GM18870 (cell line): ENCODE data around the gene PCDHGA8.
"Not testable (repeated sequence)": the region's sequence is repeated elsewhere in the genome, so short reads cannot be mapped to it uniquely, and the experiment has no call there.

Experiments
- ATAC-seq: cut with Tn5 transposase; IDR thresholded peaks from one replicate; pipeline ENCODE4 v1.9.1; 2021; ENCODE audit warnings: moderate library complexity; ENCODE audit not compliant: unreplicated experiment

Gene PCDHGA8

DNA sequence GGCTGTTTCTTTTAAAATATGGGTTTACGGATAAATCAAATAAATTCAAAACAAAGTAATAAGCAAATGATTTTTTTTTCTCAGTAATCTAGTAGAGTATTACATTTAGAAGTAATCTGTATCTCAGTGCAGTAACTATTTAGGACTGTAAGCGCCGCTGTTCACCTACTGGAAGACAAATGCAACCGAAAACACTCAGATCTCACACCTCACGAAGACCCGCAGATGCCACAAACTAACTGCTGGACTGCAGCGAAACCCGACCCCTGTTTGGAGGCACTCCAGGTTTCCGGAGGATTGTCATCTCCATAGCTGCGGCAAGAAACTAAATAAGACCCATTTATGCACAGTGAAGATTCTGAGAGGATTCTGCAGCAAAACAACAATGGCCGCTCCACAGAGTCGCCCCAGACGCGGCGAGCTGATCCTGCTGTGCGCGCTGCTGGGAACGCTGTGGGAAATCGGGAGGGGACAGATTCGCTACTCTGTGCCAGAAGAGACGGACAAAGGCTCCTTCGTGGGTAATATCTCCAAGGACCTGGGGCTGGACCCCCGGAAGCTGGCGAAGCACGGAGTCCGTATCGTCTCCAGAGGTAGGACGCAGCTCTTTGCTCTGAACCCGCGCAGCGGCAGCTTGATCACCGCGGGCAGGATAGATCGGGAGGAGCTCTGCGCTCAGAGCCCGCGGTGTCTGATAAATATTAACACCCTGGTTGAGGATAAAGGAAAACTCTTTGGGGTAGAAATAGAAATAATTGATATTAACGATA lies at the start of gene PCDHGA8:
PCDHGA8 (plus strand) TSS at position 205 of the 770 bp plus-strand sequence; CDS start at position 386, 181 bp downstream.
- no peak for ATAC-seq

DNA sequence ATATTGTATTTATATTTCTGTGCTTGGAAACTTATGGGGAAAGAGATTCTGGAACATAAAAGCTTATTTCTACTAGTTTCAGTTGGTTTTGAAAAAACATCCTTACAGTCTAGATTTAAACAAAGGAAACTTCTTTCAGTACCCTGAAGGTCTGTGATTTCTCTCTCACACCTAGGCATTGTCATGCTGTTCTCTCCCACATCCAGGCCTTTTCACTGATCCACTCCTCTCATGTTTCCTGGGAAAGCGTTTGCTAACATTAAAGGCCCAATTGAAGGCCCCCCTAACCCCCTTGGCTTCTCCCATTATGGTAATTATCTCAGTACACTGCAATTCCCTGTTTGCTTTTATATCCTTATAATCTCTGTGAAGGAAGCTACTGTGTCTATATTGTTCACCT lies 49.7 kb upstream of the PCDHGA8 start:
- no peak for ATAC-seq

DNA sequence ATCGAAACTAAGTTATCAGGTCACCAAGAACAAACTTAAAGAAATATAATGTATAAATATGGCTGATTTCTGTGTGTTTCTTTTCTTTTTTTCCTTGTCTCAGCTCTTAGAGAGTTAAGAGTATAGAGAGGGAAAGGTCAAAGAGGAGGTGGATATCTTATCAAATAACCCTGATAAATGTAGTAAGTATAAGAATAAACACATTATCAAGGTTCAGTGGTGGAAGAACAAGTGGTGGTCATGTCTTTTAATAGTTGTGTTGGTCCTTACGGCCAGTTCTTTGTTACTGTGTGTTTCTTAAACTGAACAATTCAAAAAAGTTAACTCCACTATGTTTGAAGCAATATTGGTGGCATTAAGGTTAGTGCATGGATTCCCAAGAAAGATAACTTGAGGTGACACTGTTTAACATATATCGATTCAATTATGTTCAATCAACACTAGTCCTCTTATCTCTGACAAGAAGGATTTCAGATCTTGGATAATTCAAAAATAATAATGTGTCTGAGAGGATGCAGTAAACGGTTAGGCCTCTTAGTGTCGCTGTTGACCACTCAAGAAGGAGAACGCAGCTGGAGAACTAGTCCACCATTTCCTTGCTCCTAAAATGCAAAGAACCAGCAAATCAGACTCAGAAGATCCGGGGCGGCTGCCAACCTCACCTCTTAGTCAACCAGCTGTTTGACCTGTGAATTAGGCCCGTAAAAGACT lies 49.0 kb upstream of the PCDHGA8 start, which contains the start of gene PCDHGA3:
PCDHGA3 (plus strand) TSS at position 588 of the 711 bp plus-strand sequence. CDS start 205 bp downstream, outside the sequence.
- ATAC-seq = no peak

DNA sequence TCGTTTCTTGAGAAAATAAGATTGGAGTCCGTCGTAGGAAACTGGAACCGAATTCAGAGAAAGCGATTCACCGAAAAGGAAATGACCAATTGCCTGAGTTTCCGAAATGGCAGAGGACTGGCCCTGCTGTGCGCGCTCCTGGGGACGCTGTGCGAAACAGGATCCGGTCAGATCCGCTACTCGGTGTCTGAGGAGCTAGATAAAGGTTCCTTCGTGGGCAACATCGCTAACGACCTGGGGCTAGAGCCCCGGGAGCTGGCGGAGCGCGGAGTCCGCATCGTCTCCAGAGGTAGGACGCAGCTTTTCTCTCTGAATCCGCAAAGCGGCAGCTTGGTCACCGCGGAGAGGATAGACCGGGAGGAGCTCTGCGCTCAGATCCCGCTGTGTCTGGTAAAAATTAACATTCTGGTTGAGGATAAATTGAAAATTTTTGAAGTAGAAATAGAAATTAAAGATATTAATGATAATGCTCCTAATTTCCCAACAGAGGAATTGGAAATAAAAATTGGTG lies 48.4 kb upstream of the PCDHGA8 start:
- ATAC-seq = no peak

DNA sequence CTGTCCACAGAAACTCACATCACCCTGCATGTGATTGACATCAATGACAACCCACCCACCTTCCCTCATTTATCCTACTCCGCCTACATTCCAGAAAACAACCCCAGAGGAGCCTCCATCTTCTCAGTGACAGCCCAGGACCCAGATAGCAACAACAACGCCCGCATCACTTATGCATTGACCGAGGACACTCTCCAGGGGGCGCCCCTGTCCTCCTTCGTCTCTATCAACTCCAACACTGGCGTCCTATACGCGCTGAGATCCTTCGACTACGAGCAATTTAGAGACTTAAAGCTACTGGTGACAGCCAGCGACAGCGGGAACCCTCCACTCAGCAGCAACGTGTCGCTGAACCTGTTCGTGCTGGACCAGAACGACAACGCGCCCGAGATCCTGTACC lies 47.1 kb upstream of the PCDHGA8 start:
- no peak for ATAC-seq

DNA sequence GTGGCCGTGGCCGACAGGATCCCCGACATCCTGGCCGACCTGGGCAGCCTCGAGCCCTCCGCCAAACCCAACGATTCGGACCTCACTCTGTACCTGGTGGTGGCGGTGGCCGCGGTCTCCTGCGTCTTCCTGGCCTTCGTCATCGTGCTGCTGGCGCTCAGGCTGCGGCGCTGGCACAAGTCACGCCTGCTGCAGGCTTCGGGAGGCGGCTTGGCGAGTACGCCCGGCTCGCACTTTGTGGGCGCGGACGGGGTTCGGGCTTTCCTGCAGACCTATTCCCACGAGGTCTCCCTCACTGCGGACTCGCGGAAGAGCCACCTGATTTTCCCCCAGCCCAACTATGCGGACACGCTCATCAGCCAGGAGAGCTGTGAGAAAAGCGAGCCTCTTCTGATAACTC lies 46.4 kb upstream of the PCDHGA8 start:
- ATAC-seq = not testable (repeated sequence)

DNA sequence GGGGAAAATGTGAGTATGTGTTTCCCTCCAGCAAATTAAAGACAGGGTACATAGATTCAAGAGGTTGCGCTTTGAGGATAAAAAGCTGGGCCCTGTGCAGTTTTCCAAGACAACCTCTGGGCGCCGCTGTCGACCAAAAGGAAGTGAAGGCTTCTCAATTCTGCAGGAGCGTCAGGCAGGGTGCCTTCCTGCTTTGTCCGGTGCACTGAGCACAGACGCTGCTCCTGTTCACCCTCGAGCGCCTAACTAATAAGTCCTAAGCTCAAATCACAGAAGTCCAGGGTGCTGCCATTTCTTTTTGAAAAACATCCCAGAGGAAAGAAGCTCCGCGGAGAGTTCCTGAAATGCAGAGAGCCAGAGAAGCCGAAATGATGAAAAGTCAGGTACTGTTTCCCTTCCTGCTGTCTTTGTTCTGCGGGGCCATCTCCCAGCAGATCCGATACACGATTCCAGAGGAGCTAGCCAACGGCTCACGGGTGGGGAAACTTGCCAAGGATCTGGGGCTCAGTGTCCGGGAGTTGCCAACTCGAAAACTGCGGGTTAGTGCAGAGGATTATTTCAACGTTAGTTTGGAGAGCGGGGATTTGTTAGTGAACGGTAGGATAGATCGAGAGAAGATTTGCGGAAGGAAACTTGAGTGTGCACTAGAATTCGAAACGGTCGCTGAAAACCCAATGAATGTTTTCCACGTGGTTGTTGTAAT lies 42.4 kb upstream of the PCDHGA8 start, which contains the start of gene PCDHGB1:
PCDHGB1 (plus strand) TSS at position 183 of the 703 bp plus-strand sequence; CDS start at position 345, 162 bp downstream.
- no peak for ATAC-seq

DNA sequence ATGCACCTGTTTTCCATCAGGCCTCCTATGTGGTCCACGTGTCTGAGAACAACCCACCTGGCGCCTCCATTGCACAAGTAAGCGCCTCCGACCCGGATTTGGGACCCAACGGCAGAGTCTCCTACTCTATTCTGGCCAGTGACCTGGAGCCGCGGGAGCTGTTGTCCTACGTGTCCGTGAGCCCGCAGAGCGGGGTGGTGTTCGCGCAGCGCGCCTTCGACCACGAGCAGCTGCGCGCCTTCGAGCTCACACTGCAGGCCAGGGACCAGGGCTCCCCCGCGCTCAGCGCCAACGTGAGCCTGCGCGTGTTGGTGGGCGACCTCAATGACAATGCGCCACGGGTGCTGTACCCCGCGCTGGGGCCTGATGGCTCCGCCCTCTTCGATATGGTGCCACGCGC lies 40.8 kb upstream of the PCDHGA8 start:
- ATAC-seq = no peak

DNA sequence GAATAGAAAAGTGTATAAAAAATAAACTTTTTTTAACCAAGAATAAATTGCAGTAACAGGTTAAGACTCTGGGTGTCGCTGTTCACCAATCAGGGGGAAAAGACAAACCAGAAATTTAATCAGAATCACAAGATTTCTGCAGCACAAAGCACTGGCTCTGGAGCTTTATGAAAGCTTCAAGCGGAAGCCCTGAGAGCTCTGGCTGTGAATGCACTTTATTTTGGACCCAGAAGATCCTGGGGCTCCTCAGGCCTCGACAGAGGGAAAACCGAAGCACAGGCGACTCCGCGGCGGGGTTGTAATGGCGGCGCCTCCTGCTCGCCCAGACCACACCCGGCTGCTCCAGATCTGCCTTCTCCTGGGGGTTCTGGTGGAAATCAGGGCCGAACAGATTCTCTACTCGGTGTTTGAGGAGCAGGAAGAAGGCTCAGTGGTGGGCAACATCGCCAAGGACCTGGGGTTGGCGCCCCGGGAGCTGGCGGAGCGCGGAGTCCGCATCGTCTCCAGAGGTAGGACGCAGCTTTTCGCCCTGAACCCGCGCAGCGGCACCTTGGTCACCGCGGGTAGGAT lies 37.4 kb upstream of the PCDHGA8 start, which contains the start of gene PCDHGA4:
PCDHGA4 (plus strand) TSS at position 122 of the 570 bp plus-strand sequence; CDS start at position 209, 87 bp downstream.
- ATAC-seq = no peak

DNA sequence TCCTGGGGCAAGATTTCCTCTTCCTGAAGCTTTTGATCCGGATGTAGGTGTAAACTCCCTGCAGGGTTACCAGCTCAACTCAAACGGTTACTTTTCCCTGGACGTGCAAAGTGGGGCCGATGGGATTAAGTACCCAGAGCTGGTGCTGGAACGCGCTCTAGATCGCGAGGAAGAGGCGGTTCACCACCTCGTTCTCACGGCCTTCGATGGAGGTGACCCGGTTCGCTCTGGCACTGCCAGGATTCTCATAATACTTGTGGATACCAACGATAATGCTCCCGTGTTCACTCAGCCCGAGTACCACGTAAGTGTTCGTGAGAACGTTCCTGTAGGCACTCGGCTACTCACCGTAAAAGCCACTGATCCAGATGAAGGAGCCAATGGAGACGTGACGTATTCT lies 36.8 kb upstream of the PCDHGA8 start:
- ATAC-seq = no peak

DNA sequence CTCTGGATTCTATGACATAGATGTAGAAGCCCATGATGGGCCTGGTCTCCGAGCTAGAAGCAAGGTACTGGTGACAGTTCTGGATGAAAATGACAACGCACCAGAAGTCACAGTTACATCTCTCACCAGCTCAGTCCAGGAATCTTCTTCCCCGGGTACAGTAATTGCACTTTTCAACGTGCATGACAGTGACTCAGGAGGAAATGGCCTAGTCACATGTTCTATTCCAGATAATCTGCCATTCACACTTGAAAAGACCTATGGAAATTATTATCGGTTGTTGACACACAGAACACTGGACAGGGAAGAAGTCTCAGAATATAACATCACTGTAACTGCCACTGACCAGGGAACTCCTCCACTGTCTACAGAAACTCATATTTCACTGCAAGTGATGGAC lies 36.3 kb upstream of the PCDHGA8 start:
- ATAC-seq = no peak

DNA sequence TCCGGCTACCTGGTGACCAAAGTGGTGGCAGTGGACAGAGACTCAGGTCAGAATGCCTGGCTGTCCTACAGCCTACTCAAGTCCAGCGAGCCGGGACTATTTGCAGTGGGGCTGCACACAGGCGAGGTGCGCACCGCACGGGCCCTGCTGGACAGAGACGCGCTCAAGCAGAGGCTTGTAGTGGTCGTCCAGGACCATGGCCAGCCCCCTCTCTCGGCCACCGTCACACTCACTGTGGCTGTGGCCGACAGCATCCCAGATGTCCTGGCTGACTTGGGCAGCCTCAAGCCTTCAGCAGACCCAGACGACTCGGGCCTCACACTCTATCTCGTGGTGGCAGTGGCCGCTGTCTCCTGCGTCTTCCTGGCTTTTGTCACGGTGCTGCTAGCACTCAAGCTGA lies 35.5 kb upstream of the PCDHGA8 start:
- no peak for ATAC-seq

DNA sequence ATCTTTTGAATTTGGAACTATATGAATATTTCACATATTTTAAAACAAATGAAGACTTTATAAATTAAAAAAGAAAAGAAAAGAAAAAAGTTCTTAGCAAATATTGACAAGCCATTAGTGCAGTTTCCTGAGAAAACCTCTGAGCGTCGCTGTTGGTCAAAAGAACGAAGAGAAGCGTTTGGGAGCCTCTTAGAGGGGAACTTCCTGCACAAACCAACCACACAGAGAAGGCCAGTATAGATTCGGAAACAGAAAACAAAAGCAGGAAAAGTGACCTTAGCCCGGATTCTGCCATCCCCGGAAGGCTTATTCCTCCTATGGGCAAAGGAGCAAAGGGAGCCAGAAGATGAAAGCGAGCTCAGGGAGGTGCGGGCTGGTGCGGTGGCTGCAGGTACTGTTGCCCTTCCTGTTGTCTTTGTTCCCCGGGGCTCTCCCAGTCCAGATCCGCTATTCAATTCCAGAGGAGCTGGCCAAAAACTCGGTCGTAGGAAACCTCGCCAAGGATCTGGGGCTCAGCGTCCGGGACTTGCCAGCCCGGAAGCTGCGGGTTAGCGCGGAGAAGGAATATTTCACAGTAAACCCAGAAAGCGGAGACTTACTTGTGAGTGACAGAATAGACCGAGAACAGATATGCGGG lies 32.5 kb upstream of the PCDHGA8 start, which contains the start of gene PCDHGB2:
PCDHGB2 (plus strand) TSS at position 205 of the 637 bp plus-strand sequence; CDS start at position 347, 142 bp downstream.
- ATAC-seq = peak; percentile 61

DNA sequence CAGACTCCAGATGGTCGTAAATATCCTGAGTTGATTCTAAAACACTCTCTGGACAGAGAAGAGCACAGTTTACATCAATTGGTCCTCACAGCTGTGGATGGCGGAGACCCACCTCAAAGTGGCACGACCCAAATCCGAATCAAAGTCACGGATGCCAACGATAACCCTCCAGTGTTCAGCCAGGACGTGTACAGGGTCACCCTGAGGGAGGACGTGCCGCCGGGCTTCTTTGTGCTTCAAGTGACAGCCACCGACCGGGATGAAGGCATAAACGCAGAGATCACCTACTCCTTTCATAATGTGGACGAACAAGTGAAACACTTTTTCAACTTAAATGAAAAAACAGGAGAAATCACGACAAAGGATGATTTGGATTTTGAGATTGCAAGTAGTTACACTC lies 31.7 kb upstream of the PCDHGA8 start:
- no peak for ATAC-seq

DNA sequence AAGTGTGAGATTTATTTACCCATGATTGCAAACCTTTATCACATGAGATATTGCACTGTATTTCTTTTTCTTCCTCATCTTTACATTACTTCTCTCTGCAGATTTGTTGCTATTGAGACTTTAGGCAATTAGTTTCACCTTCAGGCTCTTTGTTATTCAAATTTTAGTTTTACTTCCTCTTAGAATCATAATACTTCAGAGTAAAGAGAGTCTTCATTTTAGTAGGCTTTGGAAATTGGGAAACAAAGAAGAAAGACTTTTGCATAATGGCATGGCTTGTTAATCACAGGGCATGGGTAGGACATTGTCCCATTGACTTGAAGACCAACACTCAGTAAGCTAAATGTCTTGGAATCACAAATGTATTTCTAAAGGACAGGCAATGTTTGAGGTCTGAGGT lies 29.7 kb upstream of the PCDHGA8 start:
- ATAC-seq = no peak

DNA sequence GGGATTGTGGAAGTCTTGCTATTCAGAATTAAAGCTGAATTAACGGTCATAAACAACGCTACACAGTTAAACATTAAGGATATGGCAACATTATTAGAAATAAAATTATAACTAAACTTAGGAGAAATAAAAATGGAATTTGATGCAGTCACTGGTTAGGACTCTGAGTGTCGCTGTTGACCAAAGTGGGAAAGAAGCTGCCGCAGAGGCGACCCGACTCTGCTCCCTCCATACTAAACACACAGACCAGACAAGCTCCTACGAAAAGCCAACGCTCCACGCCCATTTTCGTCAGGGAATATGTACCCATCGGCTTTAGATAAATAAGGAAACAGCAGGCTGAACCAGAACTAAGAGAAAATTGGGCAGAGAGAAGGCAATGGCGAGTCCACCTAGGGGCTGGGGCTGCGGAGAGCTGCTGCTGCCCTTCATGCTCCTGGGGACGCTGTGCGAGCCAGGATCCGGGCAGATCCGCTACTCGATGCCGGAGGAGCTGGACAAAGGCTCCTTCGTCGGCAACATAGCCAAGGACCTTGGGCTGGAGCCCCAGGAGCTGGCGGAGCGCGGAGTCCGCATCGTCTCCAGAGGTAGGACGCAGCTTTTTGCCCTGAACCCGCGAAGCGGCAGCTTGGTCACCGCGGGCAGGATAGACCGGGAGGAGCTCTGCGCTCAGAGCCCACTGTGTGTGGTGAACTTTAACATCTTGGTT lies 28.3 kb upstream of the PCDHGA8 start, which contains the start of gene PCDHGA5:
PCDHGA5 (plus strand) TSS at position 211 of the 709 bp plus-strand sequence; CDS start at position 380, 169 bp downstream.
- ATAC-seq = no peak

DNA sequence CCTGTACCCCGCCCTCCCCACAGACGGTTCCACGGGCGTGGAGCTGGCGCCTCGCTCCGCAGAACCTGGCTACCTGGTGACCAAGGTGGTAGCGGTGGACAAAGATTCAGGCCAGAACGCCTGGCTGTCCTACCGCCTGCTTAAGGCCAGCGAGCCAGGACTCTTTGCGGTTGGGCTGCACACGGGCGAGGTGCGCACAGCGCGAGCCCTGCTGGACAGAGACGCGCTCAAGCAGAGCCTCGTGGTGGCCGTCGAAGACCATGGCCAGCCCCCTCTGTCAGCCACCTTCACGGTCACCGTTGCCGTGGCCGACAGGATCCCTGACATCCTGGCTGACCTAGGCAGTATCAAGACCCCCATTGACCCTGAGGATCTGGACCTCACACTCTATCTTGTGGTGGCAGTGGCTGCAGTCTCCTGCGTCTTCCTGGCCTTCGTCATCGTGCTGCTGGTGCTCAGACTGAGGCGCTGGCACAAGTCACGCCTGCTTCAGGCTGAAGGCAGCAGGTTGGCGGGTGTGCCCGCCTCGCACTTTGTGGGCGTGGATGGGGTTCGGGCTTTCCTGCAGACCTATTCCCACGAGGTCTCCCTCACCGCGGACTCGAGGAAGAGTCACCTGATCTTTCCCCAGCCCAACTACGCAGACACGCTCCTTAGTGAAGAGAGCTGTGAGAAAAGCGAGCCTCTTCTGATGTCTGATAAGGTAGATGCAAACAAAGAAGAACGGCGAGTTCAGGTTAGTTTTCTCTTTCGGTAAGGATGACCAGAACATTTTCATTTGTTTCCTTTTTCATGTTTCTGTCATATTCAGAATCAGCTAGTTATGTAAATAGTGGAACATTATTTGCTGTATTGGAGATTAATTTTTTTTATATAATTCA lies 26.2 kb upstream of the PCDHGA8 start:
- no peak for ATAC-seq
